SK-N-SH (cell line): ENCODE results near the gene RGS14. TPM values are rescaled to one million over a fixed set of nuclear protein-coding genes. Genes with fewer than 3 reads are reported as not detected.

ENCODE experiments used
- CTCF ChIA-PET: fragments of 300-600, 350-600 bp; formaldehyde crosslinking; extraction: SDS; loops from one replicate; lab custom pipeline; 2021; lab: Yijun Ruan, JAX
- POLR2A ChIA-PET: fragments of 350-600 bp; sonication (Branson Sonifier 250); formaldehyde crosslinking; extraction: SDS; loops from one replicate; lab custom pipeline; 2020; ENCODE audit warnings: antibody characterized with exemption, inconsistent platforms; lab: Yijun Ruan, JAX
- DNase-seq: peaks from one replicate; pipeline ENCODE4 v3.0.0; 2012
- H2AFZ ChIP-seq: fragments of 200-600 bp; sonication (generic); 2 replicates; pipeline ENCODE4 v1.8.1; 2016; ENCODE audit warnings: antibody characterized with exemption, mild to moderate bottlenecking, low read depth
- H3F3A ChIP-seq: fragments of 200-600 bp; sonication (generic); replicated peaks from 2 replicates; pipeline ENCODE3; 2016; ENCODE audit warnings: antibody characterized with exemption, mild to moderate bottlenecking; ENCODE audit not compliant: insufficient read depth
- H3K27ac ChIP-seq, 2 experiments: fragments of 200-500 bp in 1 of 2; fragments of 200-600 bp in 1 of 2; sonication (Bioruptor generic) in 1 of 2; sonication (generic), shearing (Covaris generic) in 1 of 2; 2 replicates each; pipeline versions ENCODE4 v1.5.1 to v1.6.1; 2014 to 2016; ENCODE audit warnings: low read depth in 2 of 2, inconsistent platforms in 1 of 2, low read length in 1 of 2, mild to moderate bottlenecking in 1 of 2, mixed read lengths in 1 of 2
- H3K27me3 ChIP-seq: fragments of 200-600 bp; sonication (generic), shearing (Covaris generic); 2 replicates; pipeline ENCODE4 v1.6.1; 2016; ENCODE audit warnings: mixed run types; ENCODE audit not compliant: insufficient read depth
- H3K36me3 ChIP-seq, 2 experiments: fragments of 200-500 bp in 1 of 2; fragments of 200-600 bp in 1 of 2; sonication (Bioruptor generic) in 1 of 2; sonication (generic) in 1 of 2; replicated peaks in 1 of 2; 2 replicates each; pipeline versions ENCODE3 to v1.5.1; 2014 to 2016; ENCODE audit warnings: low read length in 1 of 2, mild to moderate bottlenecking in 1 of 2; ENCODE audit not compliant: insufficient read depth in 2 of 2, control insufficient read depth in 1 of 2
- H3K4me1 ChIP-seq, 2 experiments: fragments of 200-500 bp in 1 of 2; fragments of 200-600 bp in 1 of 2; sonication (Bioruptor generic) in 1 of 2; sonication (generic), shearing (Covaris generic) in 1 of 2; 2 replicates each; pipeline versions ENCODE4 v1.5.1 to v1.6.1; 2014 to 2016; ENCODE audit warnings: low read depth in 1 of 2, low read length in 1 of 2, mixed run types in 1 of 2; ENCODE audit not compliant: insufficient read depth in 2 of 2, control insufficient read depth in 1 of 2
- H3K4me2 ChIP-seq: fragments of 200-600 bp; sonication (generic), shearing (Covaris generic); 2 replicates; pipeline ENCODE4 v1.6.1; 2017; ENCODE audit warnings: mixed run types
- H3K4me3 ChIP-seq, 2 experiments: fragments of 200-500 bp in 1 of 2; fragments of 200-600 bp in 1 of 2; sonication (Bioruptor generic) in 1 of 2; sonication (generic), shearing (Covaris generic) in 1 of 2; 2 replicates each; pipeline versions ENCODE4 v1.5.1 to v1.8.1; 2014 to 2016; ENCODE audit warnings: low read depth in 2 of 2, inconsistent platforms in 1 of 2, low read length in 1 of 2, mild to moderate bottlenecking in 1 of 2, mixed read lengths in 1 of 2, moderate library complexity in 1 of 2
- H3K79me2 ChIP-seq: fragments of 200-600 bp; sonication (generic); 2 replicates; pipeline ENCODE4 v1.8.1; 2017; ENCODE audit warnings: mild to moderate bottlenecking; ENCODE audit not compliant: insufficient read depth
- H3K9ac ChIP-seq: fragments of 200-600 bp; sonication (generic); 2 replicates; pipeline ENCODE4 v1.6.1; 2017; ENCODE audit warnings: mixed run types
- H3K9me2 ChIP-seq: fragments of 200-600 bp; sonication (generic); 2 replicates; pipeline ENCODE4 v1.6.1; 2017; ENCODE audit warnings: mixed run types
- H3K9me3 ChIP-seq: fragments of 200-600 bp; sonication (generic); 2 replicates; pipeline ENCODE4 v1.6.1; 2017; ENCODE audit warnings: mixed run types, mild to moderate bottlenecking, moderate library complexity
- H4K20me1 ChIP-seq: fragments of 200-600 bp; sonication (generic); 2 replicates; pipeline ENCODE4 v1.6.1; 2017; ENCODE audit warnings: mild to moderate bottlenecking, mixed run types; ENCODE audit not compliant: insufficient read depth
- CTCF ChIP-seq: fragments of 200-600 bp; sonication (generic); IDR thresholded peaks from 2 replicates; pipeline ENCODE4 v1.6.1; 2017; ENCODE audit warnings: antibody characterized with exemption, mild to moderate bottlenecking, moderate library complexity
- EP300 ChIP-seq, 2 experiments: IDR thresholded peaks; 2 replicates each; pipeline versions ENCODE4 v1.4.0 to v1.6.1; 2012; ENCODE audit warnings: borderline replicate concordance in 1 of 2, low read depth in 1 of 2, low read length in 1 of 2
- FOSL2 ChIP-seq: IDR thresholded peaks from 2 replicates; pipeline ENCODE4 v1.4.0; 2012; ENCODE audit warnings: low read depth, mild to moderate bottlenecking, moderate library complexity, borderline replicate concordance
- FOXM1 ChIP-seq: IDR thresholded peaks from 2 replicates; pipeline ENCODE4 v1.4.0; 2012; ENCODE audit warnings: low read depth, mild to moderate bottlenecking
- GABPA ChIP-seq: IDR thresholded peaks from 2 replicates; pipeline ENCODE4 v1.4.0; 2012; ENCODE audit warnings: low read depth, mild to moderate bottlenecking
- GATA2 ChIP-seq: sonication (generic); formaldehyde crosslinking; IDR thresholded peaks from 2 replicates; pipeline ENCODE4 v1.5.0; 2020; ENCODE audit warnings: mild to moderate bottlenecking, missing genetic modification reagents
- MAX ChIP-seq: IDR thresholded peaks from 2 replicates; pipeline ENCODE4 v1.4.0; 2012; ENCODE audit warnings: low read depth
- MXI1 ChIP-seq: IDR thresholded peaks from 2 replicates; pipeline ENCODE4 v1.6.1; 2012; ENCODE audit warnings: mild to moderate bottlenecking, low read depth, low read length, improper control_type of control experiment
- NRF1 ChIP-seq: IDR thresholded peaks from 2 replicates; pipeline ENCODE4 v1.6.1; 2012; ENCODE audit warnings: low read depth, mild to moderate bottlenecking, low read length
- POLR2AphosphoS5 ChIP-seq: IDR thresholded peaks from 2 replicates; pipeline ENCODE4 v1.6.1; 2012; ENCODE audit warnings: low read depth, low read length
- RAD21 ChIP-seq: IDR thresholded peaks from 2 replicates; pipeline ENCODE4 v1.6.1; 2012; ENCODE audit warnings: mild to moderate bottlenecking, low read length
- RCOR1 ChIP-seq: fragments of 150-350 bp; IDR thresholded peaks from 2 replicates; pipeline ENCODE4 v1.6.1; 2017; ENCODE audit warnings: antibody characterized with exemption, low read length
- REST ChIP-seq: IDR thresholded peaks from 2 replicates; pipeline ENCODE4 v1.6.1; 2012; ENCODE audit warnings: mild to moderate bottlenecking, low read depth, low read length, moderate library complexity
- RFX5 ChIP-seq: IDR thresholded peaks from 2 replicates; pipeline ENCODE4 v1.6.1; 2012; ENCODE audit warnings: mild to moderate bottlenecking, improper control_type of control experiment, low read length
- RXRA ChIP-seq: IDR thresholded peaks from 2 replicates; pipeline ENCODE4 v1.4.0; 2012; ENCODE audit warnings: low read depth, mild to moderate bottlenecking, borderline replicate concordance
- TCF12 ChIP-seq: IDR thresholded peaks from 2 replicates; pipeline ENCODE4 v1.4.0; 2012
- TEAD4 ChIP-seq: IDR thresholded peaks from 2 replicates; pipeline ENCODE4 v1.4.0; 2012; ENCODE audit warnings: mild to moderate bottlenecking, borderline replicate concordance; ENCODE audit not compliant: insufficient read depth
- USF1 ChIP-seq: IDR thresholded peaks from 2 replicates; pipeline ENCODE4 v1.4.0; 2012; ENCODE audit warnings: low read depth, borderline replicate concordance
- USF2 ChIP-seq: fragments of 150-350 bp; IDR thresholded peaks from 2 replicates; pipeline ENCODE4 v1.6.1; 2017; ENCODE audit warnings: antibody characterized with exemption, low read length, low read depth, borderline replicate concordance
- YY1 ChIP-seq: IDR thresholded peaks from 2 replicates; pipeline ENCODE4 v1.4.0; 2012; ENCODE audit warnings: low read depth, mild to moderate bottlenecking
- WGBS: methylation state at CpG from one replicate; pipeline ENCODE4 v1.1.6; 2017; ENCODE audit warnings: low lambda C conversion rate; 5-methylcytosine and 5-hydroxymethylcytosine counted together
- polyA plus RNA-seq, 3 experiments: library from polyadenylated mRNA; depleted of rRNA; stranded (reverse); fragments of >200 nt; gene quantifications; 2 replicates each; pipeline ENCODE4 v1.2.3, GENCODE V29; 2012

The RGS14 gene
- polyA plus RNA-seq, 1 of the 3 experiments (the other 2 are of a cell fraction): 26.5 TPM

- Histone ChIP-seq H3K36me3 (no peaks in the 10 kb centered on the region), H3K79me2 (no peaks in the 10 kb centered on the region), H4K20me1 (no peaks in the 10 kb centered on the region), H3K4me2 (no peak overlapping the region), H3K27me3 (no peaks in the 10 kb centered on the region), H3F3A (peaks cover 14% of the 10 kb centered on the region), H3K4me3 (no peak overlapping the region), H3K9me2 (no peaks in the 10 kb centered on the region), H3K27ac (no peak overlapping the region), H3K9ac (no peak overlapping the region), H3K9me3 (no peaks in the 10 kb centered on the region), H3K4me1 (peaks cover 0 to 28% of the 10 kb centered on the region in 2 experiments; a peak in 1 of 4 replicates), H2AFZ (no peak overlapping the region)
- WGBS: no CpG with 5 or more reads among the region's 5 CpGs
- DNase-seq: no peak
- ChIA-PET CTCF (interaction anchor here (1.6 to 9.7 kb wide), 10 partner anchors 10 to 97 kb away, joined by 10 to 375 read pairs (median 92); partner anchors contain the start of genes GRK6, LMAN2, PDLIM7 and PRR7), POLR2A (interaction anchor here (2.3 to 4.6 kb wide), 3 partner anchors 40 to 52 kb away, joined by 8 to 72 read pairs (median 46); partner anchors contain the start of gene PRR7)
- no peak for TF ChIP-seq REST
- no peak for TF ChIP-seq POLR2AphosphoS5
- TF ChIP-seq TEAD4: no peak
- TF ChIP-seq GATA2: no peak
- no peak for TF ChIP-seq USF1
- no peak for TF ChIP-seq USF2
- TF ChIP-seq MAX: no peak
- TF ChIP-seq FOXM1: no peak
- no peak for TF ChIP-seq NRF1
- no peak for TF ChIP-seq CTCF
- TF ChIP-seq EP300 (IDR thresholded peaks at IDR 0.05; ENCODE audit: borderline replicate concordance in 1 of 2, low read depth in 1 of 2, low read length in 1 of 2): no peak
- no peak for TF ChIP-seq RFX5
- no peak for TF ChIP-seq RCOR1
- no peak for TF ChIP-seq RXRA
- no peak for TF ChIP-seq TCF12
- TF ChIP-seq MXI1: no peak
- TF ChIP-seq RAD21: no peak
- TF ChIP-seq GABPA: no peak
- TF ChIP-seq FOSL2: no peak
- no peak for TF ChIP-seq YY1
Observed at GRCh38 chr5:177405805-177406204, 48.1 kb downstream of the RGS14 start.
